Measurements from ENCODE around the gene ACIN1. TPM values are rescaled to one million over a fixed set of nuclear protein-coding genes. Genes with fewer than 3 reads are reported as not detected.

The ACIN1 gene
- total RNA-seq, 1 experiment from 2014 or later: 333 TPM

DNA sequence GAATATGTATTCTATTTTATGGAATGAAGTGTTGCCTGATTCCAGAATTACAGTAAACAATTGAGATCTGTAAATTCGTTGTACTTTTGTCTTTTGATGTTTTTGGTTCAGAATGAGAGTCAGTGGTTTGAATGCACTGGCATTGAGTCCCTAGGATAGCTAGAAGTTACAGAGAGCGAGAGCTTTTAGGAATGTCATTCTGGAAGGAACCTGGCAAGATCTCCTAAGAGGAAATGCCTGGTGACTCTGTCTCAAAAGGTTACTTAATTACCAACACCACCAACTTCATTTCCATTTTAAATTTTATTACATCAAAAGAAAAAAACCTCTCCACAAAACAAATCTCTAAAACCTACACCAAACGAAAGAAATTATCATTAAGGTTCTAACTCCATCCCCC is 30.1 kb upstream of the ACIN1 start:
- Histone ChIP-seq H3K14ac (ENCODE audit: insufficient read depth, low read length) (no peak overlapping the region), H3K56ac (ENCODE audit: insufficient read length, low read depth, low read length) (no peak overlapping the region), H2BK5ac (ENCODE audit: insufficient read length, low read length) (no peak overlapping the region), H3K9me3 (ENCODE audit: control insufficient read depth, low read depth, low read length) (no peaks in the 10 kb centered on the region), H3K4me1 (ENCODE audit: insufficient read depth, low read length) (peaks cover 11% of the 10 kb centered on the region), H2BK120ac (ENCODE audit: low read depth, low read length, poor library complexity, severe bottlenecking) (no peak overlapping the region), H4K20me1 (ENCODE audit: control insufficient read depth, insufficient read depth, insufficient read length) (no peaks in the 10 kb centered on the region), H3K18ac (ENCODE audit: insufficient read length, low read depth, low read length) (no peak overlapping the region), H4K91ac (ENCODE audit: insufficient read length, low read depth, low read length) (no peak overlapping the region), H4K5ac (ENCODE audit: insufficient read length, low read depth, low read length) (no peak overlapping the region), H3T11ph (ENCODE audit: low read length) (no peak overlapping the region), H3K27me3 (ENCODE audit: insufficient read depth, low read length) (no peaks in the 10 kb centered on the region), H2BK15ac (ENCODE audit: low read depth, low read length) (no peak overlapping the region), H3K9ac (ENCODE audit: extremely low read depth, insufficient read length, low read length) (no peak overlapping the region), H2AK5ac (ENCODE audit: insufficient read length, low read length) (no peak overlapping the region), H2BK20ac (ENCODE audit: low read depth, low read length, poor library complexity, severe bottlenecking) (no peak overlapping the region), H3K23ac (ENCODE audit: insufficient read length, low read depth, low read length) (no peak overlapping the region), H3K79me1 (ENCODE audit: insufficient read depth, low read depth, low read length, poor library complexity, severe bottlenecking) (no peaks in the 10 kb centered on the region), H3K4me2 (ENCODE audit: insufficient read depth, insufficient read length, low read length) (no peak overlapping the region), H3K79me2 (ENCODE audit: insufficient read depth, low read length) (no peaks in the 10 kb centered on the region), H2BK12ac (ENCODE audit: insufficient read length, low read depth, low read length) (no peak overlapping the region), H3K23me2 (ENCODE audit: insufficient read length, low read depth, low read length, poor library complexity, severe bottlenecking) (no peaks in the 10 kb centered on the region), H3K4ac (ENCODE audit: low read depth, low read length) (no peak overlapping the region), H3K27ac (ENCODE audit: insufficient read length, low read depth, low read length) (no peak overlapping the region), H2AFZ (ENCODE audit: low read length) (no peak overlapping the region), H4K8ac (replicated peaks; ENCODE audit: insufficient read length, low read depth, low read length) (no peak overlapping the region)
- WGBS (ENCODE audit: extremely low coverage, insufficient read length, low lambda C conversion rate): 100% methylated on average over 1 of the region's 3 CpGs
- TF ChIP-seq CTCF (conservative IDR thresholded peaks at IDR 0.05): no peak
- H3K36me3 Mint-ChIP-seq (ENCODE audit: insufficient read depth in 1 of 3, low read depth in 3 of 3): peaks cover 21 to 32% (median 32%) of the 10 kb centered on the region in 3 experiments; a peak in 6 of 7 replicates
- peak overlapping the region in 1 of 3 experiments; percentile 26; a peak in 1 of 7 replicates for H3K27ac Mint-ChIP-seq
- DNase-seq: no peak
- no peaks in the 10 kb centered on the region for H3K9me3 Mint-ChIP-seq
- peaks cover 2% of the 10 kb centered on the region; the same call in 1 of the 2 replicates for H3K27me3 Mint-ChIP-seq (ENCODE audit: low read depth)
- no peak overlapping the region for H3K4me3 Mint-ChIP-seq
- peaks cover 46 to 48% of the 10 kb centered on the region in 2 experiments for H3K4me1 Mint-ChIP-seq
